GM12878 (cell line): Measurements from ENCODE around the gene FOXP1.

Experiments
- CTCF ChIP-seq, 3 experiments: IDR thresholded peaks in 2 of 3; conservative IDR thresholded peaks in 1 of 3; 2 replicates each; pipeline ENCODE4 v1.5.1; 2011; ENCODE audit warnings: low read depth in 3 of 3, low read length in 3 of 3, mild to moderate bottlenecking in 3 of 3, control low read depth in 2 of 3, moderate library complexity in 2 of 3, inconsistent platforms in 1 of 3, mixed read lengths in 1 of 3; ENCODE audit not compliant: control insufficient read depth in 2 of 3, insufficient read depth in 1 of 3; ENCODE audit errors: extremely low read depth in 1 of 3
- FOXK2 ChIP-seq: fragments of 450-650 bp; IDR thresholded peaks from 2 replicates; pipeline ENCODE4 v1.6.1; 2017; ENCODE audit warnings: mild to moderate bottlenecking, moderate library complexity
- REST ChIP-seq: IDR thresholded peaks from 2 replicates; pipeline ENCODE4 v1.6.1; 2012; ENCODE audit warnings: mild to moderate bottlenecking, low read depth, low read length
- STAT1 ChIP-seq: fragments of 450-650 bp; conservative IDR thresholded peaks from 2 replicates; pipeline ENCODE4 v1.6.1; 2014; ENCODE audit warnings: antibody characterized with exemption, mild to moderate bottlenecking
- TCF7 ChIP-seq: IDR thresholded peaks from 2 replicates; pipeline ENCODE4 v1.6.1; 2014; ENCODE audit warnings: antibody characterized with exemption, borderline replicate concordance

GRCh38 chr3:71215351-71215750, 368.2 kb downstream of the FOXP1 start:
- TF ChIP-seq TCF7 = no peak
- no peak for TF ChIP-seq REST
- no peak for TF ChIP-seq FOXK2
- no peak for TF ChIP-seq STAT1
- no peak for TF ChIP-seq CTCF (IDR thresholded peaks at IDR 0.05 in 2 of 3, conservative IDR thresholded peaks at IDR 0.05 in 1 of 3; ENCODE audit: control insufficient read depth in 2 of 3, extremely low read depth in 1 of 3, insufficient read depth in 1 of 3, low read depth in 3 of 3, low read length in 3 of 3)
